BJ (cell line): Measurements from ENCODE around the gene FRMPD1. TPM values are rescaled to one million over a fixed set of nuclear protein-coding genes. Genes with fewer than 3 reads are reported as not detected.
A peak's percentile ranks its signal among the peaks of the same experiment; 100 is the strongest.

Experiments
- CTCF ChIA-PET: fragments of 350-600 bp; formaldehyde crosslinking; extraction: SDS; loops from one replicate; lab custom pipeline; 2021; ENCODE audit warnings: antibody characterized with exemption, inconsistent platforms; lab: Yijun Ruan, JAX
- POLR2A ChIA-PET: fragments of 300-600 bp; sonication (Branson Sonifier 250); formaldehyde crosslinking; extraction: SDS; loops from one replicate; lab custom pipeline; 2021; ENCODE audit warnings: antibody characterized with exemption; lab: Charles Lee
- DNase-seq: peaks from one replicate; pipeline ENCODE4 v3.0.0-alpha.2; 2011; ENCODE audit warnings: low read depth
- H3K27me3 ChIP-seq: 2 replicates; pipeline ENCODE4 v1.6.0; 2011; ENCODE audit warnings: low read length; ENCODE audit not compliant: control insufficient read depth, insufficient read depth
- H3K36me3 ChIP-seq: 2 replicates; pipeline ENCODE4 v1.5.1; 2011; ENCODE audit warnings: low read length; ENCODE audit not compliant: control insufficient read depth, insufficient read depth
- H3K4me3 ChIP-seq: 2 replicates; pipeline ENCODE4 v1.5.1; 2011; ENCODE audit warnings: low read depth, mild to moderate bottlenecking, control low read depth, low read length
- CTCF ChIP-seq: IDR thresholded peaks from 2 replicates; pipeline ENCODE4 v1.5.1; 2011; ENCODE audit warnings: low read depth, mild to moderate bottlenecking, control low read depth, inconsistent platforms, low read length, moderate library complexity; ENCODE audit not compliant: insufficient read depth
- polyA plus RNA-seq: library from polyadenylated mRNA; depleted of rRNA; stranded (reverse); fragments of >200 nt; gene quantifications from 2 replicates; pipeline ENCODE4 v1.2.3, GENCODE V29; 2011

FRMPD1 gene
- polyA plus RNA-seq, 1 experiment, result not detected

- POLR2A ChIA-PET, result no interaction called here
These were observed 119.2 kb downstream of the FRMPD1 start for GRCh38 chr9:37769995-37770394.

GRCh38 chr9:37775216-37775919 is 124.6 kb downstream of the FRMPD1 start:
- Histone ChIP-seq H3K4me3 (no peak overlapping the region), H3K27me3 (no peaks in the 10 kb centered on the region), H3K36me3 (peaks cover 11% of the 10 kb centered on the region)
- DNase-seq, result no peak
- CTCF ChIA-PET, result interaction anchor here (0.7 to 0.8 kb wide), 3 partner anchors 10 to 196 kb away, joined by 3 to 4 read pairs (median 3); partner anchors contain the start of gene EXOSC3
- no peak for TF ChIP-seq CTCF
- POLR2A ChIA-PET, result no interaction called here

More at GRCh38 chr9:37769995-37770394, 119.2 kb downstream of the FRMPD1 start:
- peaks cover 7% of the 10 kb centered on the region for H3K36me3 ChIP-seq
- no peak overlapping the region for H3K4me3 ChIP-seq
- no peak for DNase-seq
- H3K27me3 ChIP-seq, result no peaks in the 10 kb centered on the region
- CTCF ChIA-PET, result interaction anchor here (0.6 kb wide), 1 partner anchor 502 kb away, joined by 3 read pairs; no protein-coding TSS in a partner anchor
- no peak for TF ChIP-seq CTCF

GRCh38 chr9:37776328-37776727 is 125.6 kb downstream of the FRMPD1 start:
- ChIA-PET POLR2A (no interaction called here), CTCF (interaction anchor here (0.8 kb wide), 2 partner anchors 13 to 197 kb away, joined by 3 to 4 read pairs; no protein-coding TSS in a partner anchor)
- no peak for TF ChIP-seq CTCF
- Histone ChIP-seq H3K4me3 (no peak overlapping the region), H3K27me3 (no peaks in the 10 kb centered on the region), H3K36me3 (peaks cover 11% of the 10 kb centered on the region)
- DNase-seq, result no peak

GRCh38 chr9:37778534-37778933 is 127.8 kb downstream of the FRMPD1 start:
- no peak for DNase-seq
- no peak overlapping the region for H3K4me3 ChIP-seq
- no peaks in the 10 kb centered on the region for H3K27me3 ChIP-seq
- TF ChIP-seq CTCF, result no peak
- ChIA-PET POLR2A (no interaction called here), CTCF (no interaction called here)
- peaks cover 12% of the 10 kb centered on the region for H3K36me3 ChIP-seq

- Histone ChIP-seq H3K27me3 (no peaks in the 10 kb centered on the region), H3K4me3 (peak overlapping the region; percentile 82), H3K36me3 (peaks cover 5% of the 10 kb centered on the region; the same call in 1 of the 2 replicates)
- no peak for TF ChIP-seq CTCF
- no peak for DNase-seq
- CTCF ChIA-PET, result interaction anchor here (0.7 to 2.6 kb wide), 3 partner anchors 13 to 58 kb away, joined by 3 to 7 read pairs (median 3); no protein-coding TSS in a partner anchor
- POLR2A ChIA-PET, result no interaction called here
These were observed 133.5 kb downstream of the FRMPD1 start for GRCh38 chr9:37784291-37784615.
